RWPE2 (cell line): ENCODE data around the gene CACNA1H.

Source experiments
- ATAC-seq: fragments of 200-7000 bp; cut with Tn5 transposase; 3 replicates; pipeline ENCODE4 v1.9.1; 2021; ENCODE audit warnings: low read depth
- DNase-seq: peaks from one replicate; pipeline ENCODE4 v3.0.0-alpha.2; 2020; ENCODE audit warnings: low spot score
- H3K27ac ChIP-seq: fragments of 450-650 bp; 2 replicates; pipeline ENCODE4 v1.5.1; 2017; ENCODE audit warnings: mild to moderate bottlenecking; ENCODE audit not compliant: poor library complexity, severe bottlenecking
- H3K27me3 ChIP-seq: fragments of 250-450 bp; sonication (Bioruptor Pico); 2 replicates; pipeline ENCODE4 v1.5.1; 2021; ENCODE audit warnings: mild to moderate bottlenecking, moderate library complexity; ENCODE audit not compliant: insufficient read depth, poor library complexity, severe bottlenecking
- H3K36me3 ChIP-seq: fragments of 250-450 bp; sonication (Bioruptor Pico); 2 replicates; pipeline ENCODE4 v1.5.1; 2020; ENCODE audit warnings: low read depth, mild to moderate bottlenecking, moderate library complexity
- H3K4me1 ChIP-seq: fragments of 250-450 bp; sonication (Bioruptor Pico); 2 replicates; pipeline ENCODE4 v1.5.1; 2021; ENCODE audit warnings: mild to moderate bottlenecking, moderate library complexity; ENCODE audit not compliant: insufficient read depth, poor library complexity, severe bottlenecking
- H3K4me3 ChIP-seq: fragments of 250-450 bp; sonication (Bioruptor Pico); 2 replicates; pipeline ENCODE4 v1.5.1; 2021; ENCODE audit warnings: mild to moderate bottlenecking, moderate library complexity; ENCODE audit not compliant: severe bottlenecking
- H3K9me3 ChIP-seq: fragments of 250-450 bp; sonication (Bioruptor Pico); 2 replicates; pipeline ENCODE4 v1.5.1; 2021; ENCODE audit warnings: mild to moderate bottlenecking, moderate library complexity; ENCODE audit not compliant: severe bottlenecking
- TF ChIP-seq, protein P1 (sequence below): fragments of 450-650 bp; IDR thresholded peaks from one replicate; pipeline ENCODE4 v1.5.1; 2017; ENCODE audit warnings: mild to moderate bottlenecking, moderate library complexity; ENCODE audit not compliant: poor library complexity, severe bottlenecking

Gene CACNA1H

DNA sequence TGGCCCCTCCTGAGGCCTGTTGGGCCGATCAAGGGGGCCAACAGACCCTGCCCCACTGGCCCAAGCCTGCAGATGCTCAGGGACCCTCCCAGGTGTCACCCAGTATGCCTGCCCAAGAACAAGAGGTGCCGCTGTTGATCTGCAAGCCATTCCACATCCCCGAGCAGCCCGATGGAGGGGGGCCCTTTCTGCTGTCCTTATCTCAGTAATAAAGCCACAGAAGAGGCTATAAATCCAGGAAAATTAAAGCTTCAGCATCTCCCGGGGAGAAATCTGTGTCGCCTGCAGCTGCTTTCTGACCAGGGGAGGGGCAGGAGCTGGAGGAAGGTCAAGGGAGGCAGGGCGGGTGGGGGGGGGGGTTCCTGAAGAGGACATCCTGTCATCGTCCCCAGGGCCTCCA, 11.7 kb upstream of the CACNA1H start:
- H3K27ac ChIP-seq: no peak overlapping the region
- H3K27me3 ChIP-seq: peaks cover 10% of the 10 kb centered on the region
- no peaks in the 10 kb centered on the region for H3K9me3 ChIP-seq
- no peaks in the 10 kb centered on the region for H3K36me3 ChIP-seq
- ATAC-seq (no peak), DNase-seq (no peak)
- no peak overlapping the region for H3K4me3 ChIP-seq
- TF ChIP-seq, protein P1, sequence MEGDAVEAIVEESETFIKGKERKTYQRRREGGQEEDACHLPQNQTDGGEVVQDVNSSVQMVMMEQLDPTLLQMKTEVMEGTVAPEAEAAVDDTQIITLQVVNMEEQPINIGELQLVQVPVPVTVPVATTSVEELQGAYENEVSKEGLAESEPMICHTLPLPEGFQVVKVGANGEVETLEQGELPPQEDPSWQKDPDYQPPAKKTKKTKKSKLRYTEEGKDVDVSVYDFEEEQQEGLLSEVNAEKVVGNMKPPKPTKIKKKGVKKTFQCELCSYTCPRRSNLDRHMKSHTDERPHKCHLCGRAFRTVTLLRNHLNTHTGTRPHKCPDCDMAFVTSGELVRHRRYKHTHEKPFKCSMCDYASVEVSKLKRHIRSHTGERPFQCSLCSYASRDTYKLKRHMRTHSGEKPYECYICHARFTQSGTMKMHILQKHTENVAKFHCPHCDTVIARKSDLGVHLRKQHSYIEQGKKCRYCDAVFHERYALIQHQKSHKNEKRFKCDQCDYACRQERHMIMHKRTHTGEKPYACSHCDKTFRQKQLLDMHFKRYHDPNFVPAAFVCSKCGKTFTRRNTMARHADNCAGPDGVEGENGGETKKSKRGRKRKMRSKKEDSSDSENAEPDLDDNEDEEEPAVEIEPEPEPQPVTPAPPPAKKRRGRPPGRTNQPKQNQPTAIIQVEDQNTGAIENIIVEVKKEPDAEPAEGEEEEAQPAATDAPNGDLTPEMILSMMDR: no peak
- no peaks in the 10 kb centered on the region for H3K4me1 ChIP-seq

DNA sequence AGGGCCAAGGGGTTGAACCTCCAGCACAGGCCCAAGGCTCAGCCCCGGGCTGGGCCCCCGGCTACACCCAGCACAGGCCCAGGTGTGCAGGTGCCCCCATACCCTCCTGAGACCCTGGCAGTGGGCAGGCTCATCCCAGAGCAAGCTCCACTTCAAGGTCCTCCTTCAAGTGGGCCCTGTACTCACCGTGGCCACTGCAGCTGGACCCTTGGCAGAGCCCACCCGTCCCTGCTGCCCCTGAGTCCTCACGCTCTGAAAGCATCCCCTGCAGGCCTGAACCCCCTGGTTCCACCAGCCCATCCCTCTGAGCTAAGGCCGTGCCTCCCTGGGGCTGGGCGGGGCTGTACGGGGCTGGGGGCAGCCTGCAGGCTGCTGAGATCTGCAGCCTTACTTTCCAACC, 11.2 kb upstream of the CACNA1H start:
- Histone ChIP-seq H3K36me3 (no peaks in the 10 kb centered on the region), H3K4me3 (no peak overlapping the region), H3K9me3 (no peaks in the 10 kb centered on the region), H3K4me1 (no peaks in the 10 kb centered on the region), H3K27me3 (peaks cover 5% of the 10 kb centered on the region), H3K27ac (no peak overlapping the region)
- DNase-seq (no peak), ATAC-seq (no peak)
- TF ChIP-seq, protein P1: no peak

DNA sequence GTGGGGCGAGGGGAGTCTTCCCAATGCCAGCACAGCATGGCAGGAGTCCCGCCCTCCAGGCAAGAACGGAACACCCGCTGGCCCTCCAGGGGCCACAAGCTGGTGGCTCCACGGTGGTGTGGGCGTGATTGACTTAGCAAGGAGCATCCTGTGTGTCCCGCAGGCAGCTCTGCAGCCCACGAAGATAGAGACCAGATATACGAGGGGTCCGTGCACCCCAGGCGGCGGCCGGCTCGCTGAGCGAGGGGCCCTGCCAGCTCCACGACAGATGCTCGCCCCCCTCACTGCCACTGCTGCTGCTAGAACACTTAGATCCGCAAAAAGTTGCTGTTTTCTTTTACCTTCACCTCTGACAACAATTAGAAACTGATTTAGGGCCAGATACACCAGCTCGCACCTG, 10.0 kb upstream of the CACNA1H start:
- no peaks in the 10 kb centered on the region for H3K36me3 ChIP-seq
- peaks cover 5% of the 10 kb centered on the region for H3K27me3 ChIP-seq
- ATAC-seq: no peak
- H3K4me1 ChIP-seq: no peaks in the 10 kb centered on the region
- no peak for DNase-seq
- H3K9me3 ChIP-seq: no peaks in the 10 kb centered on the region
- TF ChIP-seq, protein P1: no peak
- H3K4me3 ChIP-seq: no peak overlapping the region
- no peak overlapping the region for H3K27ac ChIP-seq

DNA sequence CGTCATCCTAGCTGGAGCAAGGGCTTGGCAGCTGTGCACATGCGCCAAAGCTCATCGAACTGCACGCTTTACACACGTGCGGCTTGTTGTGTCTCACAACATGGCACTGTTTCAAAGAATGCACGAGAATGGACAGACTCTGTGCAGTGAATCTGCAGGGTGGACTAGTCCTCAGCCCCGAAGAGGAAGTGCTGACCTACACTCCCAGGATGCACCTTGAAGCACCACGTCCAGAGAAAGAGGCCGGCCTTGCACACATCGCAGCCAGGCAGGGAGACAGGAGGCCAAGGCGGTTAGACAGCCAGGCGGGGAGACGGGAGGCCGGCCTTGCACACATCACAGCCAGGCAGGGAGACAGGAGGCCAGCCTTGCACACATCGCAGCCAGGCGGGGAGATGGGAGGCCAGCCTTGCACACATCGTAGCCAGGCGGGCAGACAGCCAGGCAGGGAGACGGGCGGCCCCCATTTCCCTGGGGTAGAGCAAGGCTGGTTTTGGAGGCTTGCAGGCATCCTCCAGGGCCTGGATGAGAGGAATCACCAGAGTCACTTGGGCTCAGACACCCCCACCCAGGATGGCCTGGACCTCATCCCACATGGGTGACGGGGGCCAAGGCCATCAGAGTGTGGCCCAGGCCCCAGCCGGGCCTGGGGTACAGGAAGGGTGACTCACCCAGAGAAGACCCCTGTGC, 9.0 kb upstream of the CACNA1H start:
- ATAC-seq (no peak), DNase-seq (no peak)
- H3K27me3 ChIP-seq: peaks cover 5% of the 10 kb centered on the region
- H3K4me1 ChIP-seq: no peaks in the 10 kb centered on the region
- H3K27ac ChIP-seq: no peak overlapping the region
- TF ChIP-seq, protein P1: no peak
- no peaks in the 10 kb centered on the region for H3K9me3 ChIP-seq
- no peaks in the 10 kb centered on the region for H3K36me3 ChIP-seq
- no peak overlapping the region for H3K4me3 ChIP-seq
